Nephron progenitor cell (in vitro differentiated cells): Measurements from ENCODE around the gene MAP4K4.
"Not testable (repeated sequence)": the region's sequence is repeated elsewhere in the genome, so short reads cannot be mapped to it uniquely, and the experiment has no call there.

Experiments used
- DNase-seq: peaks from one replicate; pipeline ENCODE4 v3.0.0; 2021
- H3K27ac Mint-ChIP-seq: 2 replicates; pipeline ENCODE4 v1.8.0; 2021; ENCODE audit warnings: mild to moderate bottlenecking, moderate library complexity, mixed read lengths
- H3K27me3 Mint-ChIP-seq: 2 replicates; pipeline ENCODE4 v1.8.0; 2021; ENCODE audit warnings: mild to moderate bottlenecking, low read depth, mixed read lengths; ENCODE audit not compliant: poor library complexity
- H3K36me3 Mint-ChIP-seq: 2 replicates; pipeline ENCODE4 v1.8.0; 2021; ENCODE audit warnings: low read depth, mixed read lengths
- H3K4me1 Mint-ChIP-seq: 2 replicates; pipeline ENCODE4 v1.8.0; 2021; ENCODE audit warnings: mixed read lengths
- H3K4me3 Mint-ChIP-seq: 2 replicates; pipeline ENCODE4 v1.8.0; 2021; ENCODE audit warnings: mild to moderate bottlenecking, moderate library complexity, mixed read lengths
- H3K9me3 Mint-ChIP-seq: 2 replicates; pipeline ENCODE4 v1.8.0; 2021; ENCODE audit warnings: mild to moderate bottlenecking, moderate library complexity, mixed read lengths
- CTCF ChIP-seq: fragments of 200-600 bp; sonication (generic); IDR thresholded peaks from 2 replicates; pipeline ENCODE4 v1.5.0; 2021; ENCODE audit warnings: antibody characterized with exemption

MAP4K4 gene

GRCh38 chr2:101771227-101771902, 73.9 kb downstream of the MAP4K4 start:
- H3K9me3 Mint-ChIP-seq: peaks cover 9% of the 10 kb centered on the region
- peaks cover 27% of the 10 kb centered on the region for H3K36me3 Mint-ChIP-seq
- peak overlapping the region; percentile 19 for H3K27ac Mint-ChIP-seq
- DNase-seq: no peak
- H3K4me1 Mint-ChIP-seq: peaks cover 77% of the 10 kb centered on the region
- no peak overlapping the region for H3K4me3 Mint-ChIP-seq
- no peak for TF ChIP-seq CTCF
- no peaks in the 10 kb centered on the region for H3K27me3 Mint-ChIP-seq

- no peak for TF ChIP-seq CTCF
- no peaks in the 10 kb centered on the region for H3K27me3 Mint-ChIP-seq
- H3K36me3 Mint-ChIP-seq: peaks cover 27% of the 10 kb centered on the region
- H3K9me3 Mint-ChIP-seq: peaks cover 9% of the 10 kb centered on the region
- H3K4me3 Mint-ChIP-seq: no peak overlapping the region
- H3K4me1 Mint-ChIP-seq: peaks cover 72% of the 10 kb centered on the region
- no peak for DNase-seq
- no peak overlapping the region for H3K27ac Mint-ChIP-seq
Observed at GRCh38 chr2:101771910-101772321, 74.4 kb downstream of the MAP4K4 start.

- no peak for DNase-seq
- Mint-ChIP-seq H3K9me3 (peaks cover 9% of the 10 kb centered on the region), H3K4me3 (no peak overlapping the region), H3K4me1 (peaks cover 73% of the 10 kb centered on the region), H3K36me3 (peaks cover 27% of the 10 kb centered on the region), H3K27ac (no peak overlapping the region), H3K27me3 (no peaks in the 10 kb centered on the region)
- TF ChIP-seq CTCF: no peak
Observed at GRCh38 chr2:101773137-101773536, 75.6 kb downstream of the MAP4K4 start.

GRCh38 chr2:101773961-101774360, 76.5 kb downstream of the MAP4K4 start:
- H3K27me3 Mint-ChIP-seq, DNase-seq, H3K9me3 Mint-ChIP-seq, H3K4me3 Mint-ChIP-seq, H3K27ac Mint-ChIP-seq: not testable (repeated sequence)
- Mint-ChIP-seq H3K36me3 (peaks cover 26% of the 10 kb centered on the region), H3K4me1 (peaks cover 71% of the 10 kb centered on the region)

- Mint-ChIP-seq H3K27ac (peak overlapping the region; percentile 52), H3K27me3 (no peaks in the 10 kb centered on the region), H3K4me3 (no peak overlapping the region), H3K9me3 (peaks cover 9% of the 10 kb centered on the region), H3K36me3 (peaks cover 21% of the 10 kb centered on the region), H3K4me1 (peaks cover 81% of the 10 kb centered on the region)
- no peak for TF ChIP-seq CTCF
- no peak for DNase-seq
Observed at GRCh38 chr2:101775092-101775491, 77.6 kb downstream of the MAP4K4 start.

- peak overlapping the region; percentile 77 for H3K27ac Mint-ChIP-seq
- H3K4me1 Mint-ChIP-seq: peaks cover 84% of the 10 kb centered on the region
- H3K36me3 Mint-ChIP-seq: peaks cover 20% of the 10 kb centered on the region
- TF ChIP-seq CTCF: no peak
- DNase-seq: no peak
- H3K9me3 Mint-ChIP-seq: peaks cover 9% of the 10 kb centered on the region
- no peaks in the 10 kb centered on the region for H3K27me3 Mint-ChIP-seq
- H3K4me3 Mint-ChIP-seq: no peak overlapping the region
Observed at GRCh38 chr2:101775636-101776035, 78.1 kb downstream of the MAP4K4 start.
